ENCODE results near the gene CALHM6. TPM values are rescaled to one million over a fixed set of nuclear protein-coding genes. Genes with fewer than 3 reads are reported as not detected.
A peak's percentile ranks its signal among the peaks of the same experiment; 100 is the strongest.

CALHM6 gene
- total RNA-seq (ENCODE audit: low replicate concordance), result 0.99 and 1.6 TPM in 2 replicates
- long read RNA-seq, partial matches to known transcripts, result 0 of 1 reads
- long read RNA-seq, other reads (novel, unspliced or antisense), result 1 of 1 reads

DNA sequence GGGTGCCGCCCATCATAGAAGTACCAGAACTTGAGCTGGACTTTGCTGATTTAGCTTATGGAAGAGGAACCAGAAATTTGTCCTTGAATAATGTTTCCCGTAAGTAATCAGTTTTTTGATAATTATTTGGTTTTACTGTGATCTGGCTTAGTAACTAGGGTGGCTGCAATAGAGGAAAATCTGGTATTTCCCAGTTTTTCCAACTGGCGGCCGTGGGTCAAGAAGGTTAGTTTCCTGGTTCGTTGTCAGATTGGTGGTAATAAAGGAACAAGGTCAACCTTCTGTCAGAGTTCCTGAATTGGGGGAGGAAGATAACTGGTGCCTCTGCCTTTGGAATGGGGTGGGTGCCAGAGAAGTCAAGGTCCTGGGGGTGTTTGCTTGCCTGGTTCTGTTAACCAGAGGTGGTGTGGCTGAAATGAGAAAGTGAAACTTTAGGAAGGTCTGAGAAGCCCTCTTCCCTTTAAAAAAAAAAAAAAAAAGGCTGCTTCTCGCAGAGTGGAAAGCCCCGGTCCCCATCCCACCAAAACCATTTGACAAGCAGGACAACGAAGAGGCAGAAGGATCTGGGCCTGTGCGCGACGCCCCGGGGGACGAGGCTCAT, at the start of gene CALHM6:
Gene CALHM6, plus strand, starts transcription at position 45 of the 601 bp plus-strand sequence. Its CDS starts 555 bp downstream, at position 600.
- no peak within 1 kb of the TSS for H3K27ac Mint-ChIP-seq
- H3K9me3 Mint-ChIP-seq, result peaks cover 8% of the 10 kb centered on the region
- peaks cover 54% of the 10 kb centered on the region for H3K27me3 Mint-ChIP-seq
- peaks cover 5% of the 10 kb centered on the region for H3K4me1 Mint-ChIP-seq (ENCODE audit: unreplicated experiment)
- H3K36me3 Mint-ChIP-seq, result no peaks in the 10 kb centered on the region
- peak within 1 kb of the TSS; percentile 72 for H3K4me3 Mint-ChIP-seq
- DNase-seq (ENCODE audit: extremely low spot score, unreplicated experiment), result no peak
- TF ChIP-seq, protein P1, sequence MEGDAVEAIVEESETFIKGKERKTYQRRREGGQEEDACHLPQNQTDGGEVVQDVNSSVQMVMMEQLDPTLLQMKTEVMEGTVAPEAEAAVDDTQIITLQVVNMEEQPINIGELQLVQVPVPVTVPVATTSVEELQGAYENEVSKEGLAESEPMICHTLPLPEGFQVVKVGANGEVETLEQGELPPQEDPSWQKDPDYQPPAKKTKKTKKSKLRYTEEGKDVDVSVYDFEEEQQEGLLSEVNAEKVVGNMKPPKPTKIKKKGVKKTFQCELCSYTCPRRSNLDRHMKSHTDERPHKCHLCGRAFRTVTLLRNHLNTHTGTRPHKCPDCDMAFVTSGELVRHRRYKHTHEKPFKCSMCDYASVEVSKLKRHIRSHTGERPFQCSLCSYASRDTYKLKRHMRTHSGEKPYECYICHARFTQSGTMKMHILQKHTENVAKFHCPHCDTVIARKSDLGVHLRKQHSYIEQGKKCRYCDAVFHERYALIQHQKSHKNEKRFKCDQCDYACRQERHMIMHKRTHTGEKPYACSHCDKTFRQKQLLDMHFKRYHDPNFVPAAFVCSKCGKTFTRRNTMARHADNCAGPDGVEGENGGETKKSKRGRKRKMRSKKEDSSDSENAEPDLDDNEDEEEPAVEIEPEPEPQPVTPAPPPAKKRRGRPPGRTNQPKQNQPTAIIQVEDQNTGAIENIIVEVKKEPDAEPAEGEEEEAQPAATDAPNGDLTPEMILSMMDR (conservative IDR thresholded peaks at IDR 0.05), result no peak

- TF ChIP-seq, protein P1 (conservative IDR thresholded peaks at IDR 0.05), result no peak
- peaks cover 53% of the 10 kb centered on the region for H3K4me1 Mint-ChIP-seq (ENCODE audit: unreplicated experiment)
- H3K9me3 Mint-ChIP-seq, result no peaks in the 10 kb centered on the region
- H3K27me3 Mint-ChIP-seq, result no peaks in the 10 kb centered on the region
- no peak overlapping the region for H3K27ac Mint-ChIP-seq
- no peak overlapping the region for H3K4me3 Mint-ChIP-seq
- no peak for DNase-seq (ENCODE audit: extremely low spot score, unreplicated experiment)
- peaks cover 25% of the 10 kb centered on the region for H3K36me3 Mint-ChIP-seq
These were observed 48.9 kb upstream of the CALHM6 start for GRCh38 chr6:116412270-116412669.

GRCh38 chr6:116413357-116413756, 47.8 kb upstream of the CALHM6 start:
- Mint-ChIP-seq H3K27ac (no peak overlapping the region), H3K27me3 (no peaks in the 10 kb centered on the region), H3K9me3 (no peaks in the 10 kb centered on the region), H3K36me3 (peaks cover 25% of the 10 kb centered on the region), H3K4me3 (no peak overlapping the region), H3K4me1 (ENCODE audit: unreplicated experiment) (peaks cover 48% of the 10 kb centered on the region)
- DNase-seq (ENCODE audit: extremely low spot score, unreplicated experiment), result no peak
- TF ChIP-seq, protein P1 (conservative IDR thresholded peaks at IDR 0.05), result no peak

GRCh38 chr6:116417661-116418060, 43.5 kb upstream of the CALHM6 start:
- Mint-ChIP-seq H3K36me3 (peaks cover 24% of the 10 kb centered on the region), H3K4me1 (ENCODE audit: unreplicated experiment) (peaks cover 32% of the 10 kb centered on the region), H3K27me3 (no peaks in the 10 kb centered on the region), H3K9me3 (peaks cover 5% of the 10 kb centered on the region), H3K27ac (no peak overlapping the region), H3K4me3 (no peak overlapping the region)
- DNase-seq (ENCODE audit: extremely low spot score, unreplicated experiment), result no peak
- TF ChIP-seq, protein P1 (conservative IDR thresholded peaks at IDR 0.05), result no peak

DNA sequence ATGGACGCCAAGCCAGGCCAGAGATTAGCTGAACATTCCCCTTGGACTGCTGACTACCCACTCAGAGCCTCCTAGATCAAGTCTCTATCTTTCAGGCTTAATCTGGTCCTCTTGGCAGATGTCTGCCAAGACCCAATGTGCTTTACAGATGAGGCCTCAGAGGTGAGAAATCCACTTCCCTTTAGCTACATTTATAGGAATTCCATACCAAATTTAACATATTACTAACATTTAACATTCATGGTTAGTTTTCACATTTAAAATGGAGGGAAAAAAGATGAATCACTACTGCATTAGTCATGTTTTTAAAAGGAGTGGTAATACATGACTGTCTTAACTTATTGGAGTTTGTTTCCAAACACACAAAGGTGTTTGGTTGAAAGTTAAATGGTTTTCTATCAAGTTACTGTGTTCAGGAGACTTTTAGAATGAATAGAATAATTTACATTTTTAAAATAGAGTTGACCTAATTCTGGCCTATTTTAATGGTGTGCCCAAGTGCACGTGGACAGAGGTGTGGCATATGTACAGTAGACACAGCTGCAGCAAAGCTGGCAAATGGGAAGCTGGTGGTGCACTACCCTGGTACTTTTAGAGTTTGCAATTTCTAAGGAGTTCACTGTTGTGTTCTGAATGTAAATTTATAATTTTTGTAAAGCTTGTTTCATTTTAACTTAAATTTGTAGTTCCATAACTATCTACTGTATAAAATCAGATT, 41.9 kb upstream of the CALHM6 start:
- Mint-ChIP-seq H3K27ac (no peak overlapping the region), H3K4me1 (ENCODE audit: unreplicated experiment) (peaks cover 28% of the 10 kb centered on the region), H3K4me3 (no peak overlapping the region), H3K36me3 (peaks cover 18% of the 10 kb centered on the region), H3K27me3 (no peaks in the 10 kb centered on the region), H3K9me3 (peaks cover 5% of the 10 kb centered on the region)
- DNase-seq (ENCODE audit: extremely low spot score, unreplicated experiment), result no peak
- TF ChIP-seq, protein P1 (conservative IDR thresholded peaks at IDR 0.05), result no peak

Measured in type B pancreatic cell (in vitro differentiated cells).